Subcutaneous adipose tissue (tissue), 4 donors: ENCODE results near the gene ATG7. TPM values are rescaled to one million over a fixed set of nuclear protein-coding genes. Genes with fewer than 3 reads are reported as not detected.

Source experiments
- CTCF ChIP-seq: fragments of 450-650 bp; IDR thresholded peaks from one replicate; pipeline ENCODE4 v1.5.1; 2016; ENCODE audit warnings: low read depth, mild to moderate bottlenecking, control low read depth, antibody characterized with exemption, moderate library complexity
- total RNA-seq, 4 donors: library from RNA; depleted of rRNA; stranded (reverse); fragments of >200 nt; gene quantifications; one replicate each; pipeline ENCODE4 v1.1.0, GENCODE V29; 2016

Gene ATG7
- total RNA-seq, 4 donors from 2014 or later: 55.0 to 130 (median 87.5) TPM

- no peak for TF ChIP-seq CTCF
These were observed 91.5 kb downstream of the ATG7 start for GRCh38 chr3:11363715-11364114.

GRCh38 chr3:11364181-11364580 lies 92.0 kb downstream of the ATG7 start:
- TF ChIP-seq CTCF: no peak

GRCh38 chr3:11367143-11367693 lies 95.0 kb downstream of the ATG7 start:
- TF ChIP-seq CTCF: no peak

GRCh38 chr3:11370191-11370590 lies 98.0 kb downstream of the ATG7 start:
- no peak for TF ChIP-seq CTCF

- TF ChIP-seq CTCF: no peak
These were observed 98.8 kb downstream of the ATG7 start for GRCh38 chr3:11370966-11371365.

- no peak for TF ChIP-seq CTCF
These were observed 99.5 kb downstream of the ATG7 start for GRCh38 chr3:11371747-11372146.

- no peak for TF ChIP-seq CTCF
These were observed 101.0 kb downstream of the ATG7 start for GRCh38 chr3:11373235-11373634.
